OCI-LY7 (cell line): ENCODE data around the gene SCAP. TPM values are rescaled to one million over a fixed set of nuclear protein-coding genes. Genes with fewer than 3 reads are reported as not detected.

Experiments
- BruUV-seq: library from RNA; stranded (reverse); fragments of 400-500 nt; replicated peaks from 2 replicates; lab custom pipeline; 2021; lab: Mats Ljungman, UMichigan
- CTCF ChIA-PET: fragments of 300-600 bp; sonication (Branson Sonifier 250); formaldehyde crosslinking; loops from one replicate; lab custom pipeline; 2022; ENCODE audit warnings: antibody characterized with exemption; ENCODE audit not compliant: unreplicated experiment; lab: Charles Lee
- POLR2A ChIA-PET: fragments of 300-600 bp; sonication (Branson Sonifier 250); formaldehyde crosslinking; loops from one replicate; lab custom pipeline; 2022; ENCODE audit warnings: antibody characterized with exemption; lab: Charles Lee
- DNase-seq: peaks from one replicate; pipeline ENCODE4 v3.0.0-alpha.2; 2015; ENCODE audit warnings: low spot score
- H2AFZ ChIP-seq: fragments of 200-600 bp; sonication (generic), shearing (Covaris generic); 2 replicates; pipeline ENCODE4 v1.6.1; 2014; ENCODE audit warnings: mild to moderate bottlenecking, antibody characterized with exemption, low read length, moderate library complexity
- H3K27ac ChIP-seq: fragments of 200-600 bp; sonication (generic); 2 replicates; pipeline ENCODE4 v1.5.1; 2014; ENCODE audit warnings: mixed run types, low read depth, mild to moderate bottlenecking, moderate library complexity, low read length, inconsistent platforms; ENCODE audit not compliant: poor library complexity, severe bottlenecking
- H3K36me3 ChIP-seq: fragments of 200-600 bp; sonication (generic); 2 replicates; pipeline ENCODE4 v1.6.1; 2014; ENCODE audit warnings: mild to moderate bottlenecking, antibody characterized with exemption, low read length, moderate library complexity, mixed read lengths; ENCODE audit not compliant: insufficient read depth
- H3K4me1 ChIP-seq: fragments of 200-600 bp; sonication (generic); 2 replicates; pipeline ENCODE4 v1.5.1; 2014; ENCODE audit warnings: mild to moderate bottlenecking, low read length; ENCODE audit not compliant: insufficient read depth, poor library complexity, severe bottlenecking
- H3K4me2 ChIP-seq: fragments of 200-600 bp; sonication (generic); 2 replicates; pipeline ENCODE4 v1.6.1; 2014; ENCODE audit warnings: mild to moderate bottlenecking, low read length
- H3K4me3 ChIP-seq: fragments of 200-600 bp; sonication (generic); 2 replicates; pipeline ENCODE4 v1.5.1; 2014; ENCODE audit warnings: mild to moderate bottlenecking, low read depth, low read length; ENCODE audit not compliant: poor library complexity, severe bottlenecking
- H3K79me2 ChIP-seq: fragments of 200-600 bp; sonication (generic); 2 replicates; pipeline ENCODE4 v1.6.1; 2016; ENCODE audit warnings: low read depth, mild to moderate bottlenecking, low read length, moderate library complexity, mixed read lengths; ENCODE audit not compliant: insufficient read depth
- H3K9me2 ChIP-seq: fragments of 200-600 bp; sonication (generic); 2 replicates; pipeline ENCODE4 v1.6.1; 2016; ENCODE audit warnings: mild to moderate bottlenecking, low read length, mixed read lengths; ENCODE audit not compliant: insufficient read depth
- H3K9me3 ChIP-seq: fragments of 200-600 bp; sonication (generic); 2 replicates; pipeline ENCODE4 v1.6.1; 2014; ENCODE audit warnings: mild to moderate bottlenecking, mixed run types, low read length, mixed read lengths
- H4K20me1 ChIP-seq: fragments of 200-600 bp; sonication (generic); 2 replicates; pipeline ENCODE4 v1.6.1; 2014; ENCODE audit warnings: mild to moderate bottlenecking, antibody characterized with exemption, low read length, moderate library complexity, mixed read lengths; ENCODE audit not compliant: insufficient read depth
- EZH2phosphoT487 ChIP-seq: fragments of 200-600 bp; sonication (generic); IDR thresholded peaks from 2 replicates; pipeline ENCODE4 v1.6.1; 2018; ENCODE audit warnings: low read depth, borderline replicate concordance, mild to moderate bottlenecking, mixed run types, antibody characterized with exemption, low read length, moderate library complexity, mixed read lengths
- intact Hi-C: fragments of 100-400 bp; cut with micrococcal nuclease; formaldehyde crosslinking; loops from one replicate; pipeline ENCODE4 v1.10.0; 2022; ENCODE audit not compliant: unreplicated experiment
- total RNA-seq, 2 experiments: library from RNA; depleted of rRNA in 1 of 2; stranded (reverse); fragments of >200 nt in 1 of 2; shearing (Covaris generic) in 1 of 2; gene quantifications; 2 replicates each; pipeline ENCODE4 v1.2.3, GENCODE V29; 2014 to 2022
- TF ChIP-seq, protein P1 (sequence below): fragments of 200-600 bp; sonication (generic); conservative IDR thresholded peaks from 2 replicates; pipeline ENCODE4 v1.5.1; 2014; ENCODE audit warnings: mild to moderate bottlenecking, antibody characterized with exemption, low read length, moderate library complexity, mixed read lengths

SCAP gene
- total RNA-seq, 2 experiments from 2014 or later: 63.7 to 70.5 TPM

DNA sequence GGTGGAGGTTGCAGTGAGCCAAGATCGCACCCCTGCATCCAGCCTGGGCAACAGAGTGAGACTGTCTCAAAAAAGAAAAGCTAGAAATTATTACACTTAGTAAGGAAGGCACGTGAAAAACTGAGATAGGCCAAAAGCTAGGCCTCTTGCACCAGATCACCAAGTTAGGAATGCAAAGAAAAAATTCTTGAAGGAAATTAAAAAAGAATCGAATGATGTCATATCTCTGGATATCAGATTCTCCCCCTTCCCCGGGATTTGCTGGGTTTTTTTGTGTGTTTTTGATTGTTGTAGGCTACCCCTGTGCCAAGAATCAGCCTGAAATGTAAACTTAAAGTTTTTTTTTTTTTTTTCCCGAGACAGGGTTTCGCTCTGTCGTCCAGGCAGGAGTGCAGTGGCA, 77.5 kb downstream of the SCAP start:
- peaks cover 11% of the 10 kb centered on the region; the same call in 1 of the 2 replicates for H3K79me2 ChIP-seq
- no TSS peak for BruUV-seq
- TF ChIP-seq EZH2phosphoT487: no peak
- TF ChIP-seq, protein P1, sequence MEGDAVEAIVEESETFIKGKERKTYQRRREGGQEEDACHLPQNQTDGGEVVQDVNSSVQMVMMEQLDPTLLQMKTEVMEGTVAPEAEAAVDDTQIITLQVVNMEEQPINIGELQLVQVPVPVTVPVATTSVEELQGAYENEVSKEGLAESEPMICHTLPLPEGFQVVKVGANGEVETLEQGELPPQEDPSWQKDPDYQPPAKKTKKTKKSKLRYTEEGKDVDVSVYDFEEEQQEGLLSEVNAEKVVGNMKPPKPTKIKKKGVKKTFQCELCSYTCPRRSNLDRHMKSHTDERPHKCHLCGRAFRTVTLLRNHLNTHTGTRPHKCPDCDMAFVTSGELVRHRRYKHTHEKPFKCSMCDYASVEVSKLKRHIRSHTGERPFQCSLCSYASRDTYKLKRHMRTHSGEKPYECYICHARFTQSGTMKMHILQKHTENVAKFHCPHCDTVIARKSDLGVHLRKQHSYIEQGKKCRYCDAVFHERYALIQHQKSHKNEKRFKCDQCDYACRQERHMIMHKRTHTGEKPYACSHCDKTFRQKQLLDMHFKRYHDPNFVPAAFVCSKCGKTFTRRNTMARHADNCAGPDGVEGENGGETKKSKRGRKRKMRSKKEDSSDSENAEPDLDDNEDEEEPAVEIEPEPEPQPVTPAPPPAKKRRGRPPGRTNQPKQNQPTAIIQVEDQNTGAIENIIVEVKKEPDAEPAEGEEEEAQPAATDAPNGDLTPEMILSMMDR: no peak
- no peaks in the 10 kb centered on the region; the same call in 1 of the 2 replicates for H4K20me1 ChIP-seq
- ChIA-PET POLR2A (interaction anchor here (2.0 kb wide), 1 partner anchor 9 kb away, joined by 8 read pairs; no protein-coding TSS in a partner anchor), CTCF (no interaction called here)
- H3K36me3 ChIP-seq: peaks cover 43% of the 10 kb centered on the region
- H3K9me2 ChIP-seq: no peaks in the 10 kb centered on the region
- H3K4me2 ChIP-seq: no peak overlapping the region
- H3K9me3 ChIP-seq: no peaks in the 10 kb centered on the region
- H3K27ac ChIP-seq: no peak overlapping the region
- no peak overlapping the region for H2AFZ ChIP-seq
- intact Hi-C loops: no loop called here
- no peaks in the 10 kb centered on the region for H3K4me1 ChIP-seq
- DNase-seq: no peak
- H3K4me3 ChIP-seq: no peak overlapping the region

- DNase-seq: no peak
- no TSS peak for BruUV-seq
- H3K4me2 ChIP-seq: no peak overlapping the region
These were observed 80.9 kb downstream of the SCAP start for GRCh38 chr3:47394881-47395280.

More at GRCh38 chr3:47394881-47395280, 80.9 kb downstream of the SCAP start:
- ChIA-PET POLR2A (interaction anchor here (0.7 kb wide), 1 partner anchor 331 kb away, joined by 3 read pairs; no protein-coding TSS in a partner anchor), CTCF (no interaction called here)
- Histone ChIP-seq H3K9me3 (no peaks in the 10 kb centered on the region), H4K20me1 (no peaks in the 10 kb centered on the region; the same call in 1 of the 2 replicates), H3K4me3 (no peak overlapping the region), H3K27ac (no peak overlapping the region), H2AFZ (no peak overlapping the region), H3K79me2 (peaks cover 29% of the 10 kb centered on the region; the same call in 1 of the 2 replicates), H3K36me3 (peaks cover 33% of the 10 kb centered on the region; the same call in 1 of the 2 replicates), H3K9me2 (no peaks in the 10 kb centered on the region), H3K4me1 (no peaks in the 10 kb centered on the region)
- TF ChIP-seq, protein P1: no peak
- TF ChIP-seq EZH2phosphoT487: no peak
- intact Hi-C loops: no loop called here
